Left ventricle myocardium inferior (tissue), 1 donor: ENCODE data around the gene NBDY. TPM values are rescaled to one million over a fixed set of nuclear protein-coding genes. Genes with fewer than 3 reads are reported as not detected.

Experiments
- DNase-seq: peaks from one replicate; pipeline ENCODE4 v3.0.0-alpha.2; 2020
- H3K27ac ChIP-seq: fragments of 200-600 bp; replicated peaks from 2 replicates; pipeline ENCODE4 v1.8.0; 2021
- H3K27me3 ChIP-seq: fragments of 200-600 bp; 2 replicates; pipeline ENCODE4 v1.8.0; 2021; ENCODE audit warnings: low read depth
- H3K36me3 ChIP-seq: fragments of 200-600 bp; 2 replicates; pipeline ENCODE4 v1.8.0; 2021
- H3K4me1 ChIP-seq: fragments of 200-600 bp; 2 replicates; pipeline ENCODE4 v1.8.0; 2021
- H3K4me3 ChIP-seq: fragments of 200-600 bp; 2 replicates; pipeline ENCODE4 v1.8.0; 2021; ENCODE audit warnings: mild to moderate bottlenecking, moderate library complexity
- H3K9me3 ChIP-seq: fragments of 200-600 bp; replicated peaks from 2 replicates; pipeline ENCODE4 v1.8.0; 2021
- CTCF ChIP-seq: fragments of 200-600 bp; IDR thresholded peaks from 2 replicates; pipeline ENCODE4 v1.8.0; 2021; ENCODE audit warnings: antibody characterized with exemption, mild to moderate bottlenecking, borderline replicate concordance
- intact Hi-C: fragments of 100-400 bp; cut with micrococcal nuclease; formaldehyde crosslinking; loops from one replicate; pipeline ENCODE4 v1.11.0; 2022
- total RNA-seq: library from RNA; stranded (reverse); fragmentation: NEBNext Ultra II Directional; extraction: Animal tissue kit (Norgen Biotek cat#: 25700); gene quantifications from one replicate; pipeline ENCODE4 v1.2.1, GENCODE V29; 2021
- donor health status: DM: no; HTN: yes; CAD: no; lungs with severe emphysema.

Gene NBDY
- total RNA-seq, 1 donor from 2014 or later = 26.5 TPM

GRCh38 chrX:56782352-56782751, 53.3 kb downstream of the NBDY start:
- intact Hi-C loops = no loop called here
- H3K9me3 ChIP-seq = no peaks in the 10 kb centered on the region
- no peak overlapping the region for H3K4me3 ChIP-seq
- no peaks in the 10 kb centered on the region for H3K4me1 ChIP-seq
- DNase-seq = no peak
- H3K27me3 ChIP-seq = no peaks in the 10 kb centered on the region
- no peak overlapping the region for H3K27ac ChIP-seq
- TF ChIP-seq CTCF = no peak
- no peaks in the 10 kb centered on the region for H3K36me3 ChIP-seq

- no peak for DNase-seq
- Histone ChIP-seq H3K4me1 (no peaks in the 10 kb centered on the region), H3K27ac (no peak overlapping the region), H3K27me3 (no peaks in the 10 kb centered on the region), H3K36me3 (no peaks in the 10 kb centered on the region), H3K9me3 (no peaks in the 10 kb centered on the region), H3K4me3 (no peak overlapping the region)
- intact Hi-C loops = no loop called here
- TF ChIP-seq CTCF = no peak
These were observed 53.9 kb downstream of the NBDY start for GRCh38 chrX:56782791-56783449.

- no peak overlapping the region for H3K27ac ChIP-seq
- intact Hi-C loops = no loop called here
- H3K36me3 ChIP-seq = no peaks in the 10 kb centered on the region
- no peaks in the 10 kb centered on the region for H3K4me1 ChIP-seq
- no peak overlapping the region for H3K4me3 ChIP-seq
- H3K27me3 ChIP-seq = no peaks in the 10 kb centered on the region
- no peaks in the 10 kb centered on the region for H3K9me3 ChIP-seq
- no peak for TF ChIP-seq CTCF
- no peak for DNase-seq
These were observed 54.4 kb downstream of the NBDY start for GRCh38 chrX:56783450-56783831.

- Histone ChIP-seq H3K27ac (no peak overlapping the region), H3K9me3 (no peaks in the 10 kb centered on the region), H3K36me3 (no peaks in the 10 kb centered on the region), H3K27me3 (no peaks in the 10 kb centered on the region), H3K4me1 (no peaks in the 10 kb centered on the region), H3K4me3 (no peak overlapping the region)
- TF ChIP-seq CTCF = no peak
- no peak for DNase-seq
- intact Hi-C loops = no loop called here
These were observed 55.1 kb downstream of the NBDY start for GRCh38 chrX:56783996-56784620.

- intact Hi-C loops = no loop called here
- Histone ChIP-seq H3K27me3 (no peaks in the 10 kb centered on the region), H3K4me1 (no peaks in the 10 kb centered on the region), H3K4me3 (no peak overlapping the region), H3K27ac (no peak overlapping the region), H3K36me3 (no peaks in the 10 kb centered on the region), H3K9me3 (no peaks in the 10 kb centered on the region)
- no peak for TF ChIP-seq CTCF
- DNase-seq = no peak
These were observed 55.6 kb downstream of the NBDY start for GRCh38 chrX:56784666-56785065.
